A673 (cell line): Measurements from ENCODE around the gene SLC4A2.

ENCODE experiments used
- CTCF ChIP-seq: fragments of 300-800, 200-600 bp; sonication (generic); conservative IDR thresholded peaks from 2 replicates; pipeline ENCODE4 v1.5.1; 2017; ENCODE audit warnings: low read depth, mild to moderate bottlenecking, antibody characterized with exemption, low read length, moderate library complexity, mixed read lengths
- EZH2 ChIP-seq: fragments of 200-600 bp; sonication (generic); IDR thresholded peaks from 2 replicates; pipeline ENCODE4 v1.6.1; 2017; ENCODE audit warnings: borderline replicate concordance, low read depth, mild to moderate bottlenecking, mixed read lengths, antibody characterized with exemption, low read length; ENCODE audit not compliant: poor library complexity, severe bottlenecking

DNA sequence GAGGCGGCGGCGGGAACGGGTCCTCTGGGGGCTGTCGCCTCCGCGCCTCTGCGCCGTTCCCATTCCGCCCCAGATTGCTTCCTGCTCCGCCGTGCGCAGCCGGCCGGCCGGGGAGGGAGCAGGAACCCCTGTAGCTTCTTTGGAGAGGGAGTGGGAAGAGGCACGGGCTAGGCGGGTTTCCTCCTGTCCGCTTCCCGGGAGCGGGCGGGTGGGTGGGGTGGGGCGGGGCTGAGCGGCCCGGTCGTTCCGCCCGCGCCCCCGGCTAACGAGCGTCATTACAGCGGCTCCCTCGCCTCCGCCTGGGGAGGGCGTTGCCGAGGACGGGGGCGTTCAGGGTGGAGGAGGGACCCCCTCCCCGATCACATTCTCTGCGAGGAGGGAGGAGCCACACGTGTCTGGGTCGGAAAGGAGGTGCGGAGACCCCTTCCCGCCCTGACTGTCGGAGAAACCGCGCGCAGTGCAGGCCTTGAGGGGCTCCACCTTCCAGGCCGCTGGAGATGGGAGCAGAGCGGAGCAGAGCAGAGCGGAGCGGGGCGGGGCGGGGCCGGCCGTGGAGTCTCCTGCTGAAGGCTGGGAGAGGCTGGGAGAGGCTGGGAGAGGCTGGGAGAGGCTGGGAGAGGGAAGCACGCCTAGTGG lies 66.6 kb downstream of the SLC4A2 start:
- no peak for TF ChIP-seq EZH2
- no peak for TF ChIP-seq CTCF
